Measurements from ENCODE around the gene TAF13.

DNA sequence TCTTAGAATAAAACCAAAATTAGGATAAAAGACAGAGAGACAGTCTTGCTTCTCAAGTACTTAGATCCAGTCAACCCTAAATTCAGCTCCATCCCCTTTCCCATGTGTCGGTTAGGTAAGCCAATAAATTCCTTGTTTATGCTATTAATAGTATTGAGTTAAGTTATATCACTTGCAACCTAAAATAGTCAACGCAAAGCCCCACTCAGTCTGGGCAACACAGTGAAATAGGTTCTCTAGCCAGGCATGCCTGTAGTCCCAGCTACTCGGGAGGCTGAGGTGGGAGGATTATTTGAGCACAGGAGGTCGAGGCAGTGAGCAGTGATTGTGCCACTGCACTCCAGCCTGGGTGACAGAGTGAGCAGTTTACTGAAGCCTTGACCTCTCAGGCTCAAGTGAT is 14.6 kb downstream of the TAF13 start:
- no peak for TF ChIP-seq EZH2 (IDR thresholded peaks at IDR 0.05; ENCODE audit: borderline replicate concordance, low read depth, low read length, poor library complexity, severe bottlenecking)
- TF ChIP-seq, protein P1, sequence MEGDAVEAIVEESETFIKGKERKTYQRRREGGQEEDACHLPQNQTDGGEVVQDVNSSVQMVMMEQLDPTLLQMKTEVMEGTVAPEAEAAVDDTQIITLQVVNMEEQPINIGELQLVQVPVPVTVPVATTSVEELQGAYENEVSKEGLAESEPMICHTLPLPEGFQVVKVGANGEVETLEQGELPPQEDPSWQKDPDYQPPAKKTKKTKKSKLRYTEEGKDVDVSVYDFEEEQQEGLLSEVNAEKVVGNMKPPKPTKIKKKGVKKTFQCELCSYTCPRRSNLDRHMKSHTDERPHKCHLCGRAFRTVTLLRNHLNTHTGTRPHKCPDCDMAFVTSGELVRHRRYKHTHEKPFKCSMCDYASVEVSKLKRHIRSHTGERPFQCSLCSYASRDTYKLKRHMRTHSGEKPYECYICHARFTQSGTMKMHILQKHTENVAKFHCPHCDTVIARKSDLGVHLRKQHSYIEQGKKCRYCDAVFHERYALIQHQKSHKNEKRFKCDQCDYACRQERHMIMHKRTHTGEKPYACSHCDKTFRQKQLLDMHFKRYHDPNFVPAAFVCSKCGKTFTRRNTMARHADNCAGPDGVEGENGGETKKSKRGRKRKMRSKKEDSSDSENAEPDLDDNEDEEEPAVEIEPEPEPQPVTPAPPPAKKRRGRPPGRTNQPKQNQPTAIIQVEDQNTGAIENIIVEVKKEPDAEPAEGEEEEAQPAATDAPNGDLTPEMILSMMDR (conservative IDR thresholded peaks at IDR 0.05; ENCODE audit: low read depth, low read length) = no peak
